Measurements from ENCODE around the gene LTC4S. TPM values are rescaled to one million over a fixed set of nuclear protein-coding genes. Genes with fewer than 3 reads are reported as not detected.

Gene LTC4S
- total and polyA plus RNA-seq, 9 of the 15 experiments (the other 6 are each of a cell fraction or from before 2014, with no cell fraction given) = 0.17 to 0.77 (median 0.75) TPM; not detected in 6

DNA sequence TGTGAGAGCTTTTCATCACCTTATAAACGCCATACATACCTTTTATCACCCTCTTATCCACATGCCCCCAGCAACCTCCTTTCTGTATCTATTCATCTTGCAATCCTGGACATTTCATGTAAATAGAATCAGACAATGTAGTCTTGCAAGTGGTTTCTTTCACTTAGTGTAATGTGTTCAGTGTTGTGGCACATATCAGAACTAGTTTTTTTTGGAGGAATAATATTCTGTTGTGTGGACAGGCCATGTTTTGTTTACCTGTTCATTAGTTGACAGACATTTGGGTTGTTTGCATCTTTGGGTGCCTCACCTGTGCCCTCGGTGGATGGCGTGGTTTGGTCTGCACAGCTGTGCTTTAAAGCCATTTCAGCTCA lies 28.3 kb downstream of the LTC4S start (continued):
- TF ChIP-seq NR2F6 (CRISPR knock-in tag; IDR thresholded peaks at IDR 0.05) (peak; percentile 66; the same call in 1 of the 2 replicates), YY1 (IDR thresholded peaks at IDR 0.05; ENCODE audit: borderline replicate concordance in 1 of 3, control insufficient read depth in 1 of 3, extremely low read depth in 1 of 3, insufficient read depth in 3 of 3, insufficient read length in 1 of 3, insufficient replicate concordance in 2 of 3, low read depth in 1 of 3, low read length in 2 of 3) (no peak), ZNF174 (CRISPR knock-in tag; IDR thresholded peaks at IDR 0.05) (no peak), STAT5B (CRISPR knock-in tag; IDR thresholded peaks at IDR 0.05) (no peak), KLF13 (tag; IDR thresholded peaks at IDR 0.05; ENCODE audit: borderline replicate concordance, low read depth) (no peak), FIP1L1 (IDR thresholded peaks at IDR 0.05; ENCODE audit: low read depth, low read length, poor library complexity, severe bottlenecking) (no peak), BRD4 (IDR thresholded peaks at IDR 0.05) (no peak), ZKSCAN1 (IDR thresholded peaks at IDR 0.05; ENCODE audit: low read depth, low read length) (no peak), KLF16 (IDR thresholded peaks at IDR 0.05) (no peak), ZZZ3 (IDR thresholded peaks at IDR 0.05) (no peak), ZC3H4 (CRISPR knock-in tag; IDR thresholded peaks at IDR 0.05; ENCODE audit: borderline replicate concordance) (no peak)
- TF ChIP-seq, protein P1, sequence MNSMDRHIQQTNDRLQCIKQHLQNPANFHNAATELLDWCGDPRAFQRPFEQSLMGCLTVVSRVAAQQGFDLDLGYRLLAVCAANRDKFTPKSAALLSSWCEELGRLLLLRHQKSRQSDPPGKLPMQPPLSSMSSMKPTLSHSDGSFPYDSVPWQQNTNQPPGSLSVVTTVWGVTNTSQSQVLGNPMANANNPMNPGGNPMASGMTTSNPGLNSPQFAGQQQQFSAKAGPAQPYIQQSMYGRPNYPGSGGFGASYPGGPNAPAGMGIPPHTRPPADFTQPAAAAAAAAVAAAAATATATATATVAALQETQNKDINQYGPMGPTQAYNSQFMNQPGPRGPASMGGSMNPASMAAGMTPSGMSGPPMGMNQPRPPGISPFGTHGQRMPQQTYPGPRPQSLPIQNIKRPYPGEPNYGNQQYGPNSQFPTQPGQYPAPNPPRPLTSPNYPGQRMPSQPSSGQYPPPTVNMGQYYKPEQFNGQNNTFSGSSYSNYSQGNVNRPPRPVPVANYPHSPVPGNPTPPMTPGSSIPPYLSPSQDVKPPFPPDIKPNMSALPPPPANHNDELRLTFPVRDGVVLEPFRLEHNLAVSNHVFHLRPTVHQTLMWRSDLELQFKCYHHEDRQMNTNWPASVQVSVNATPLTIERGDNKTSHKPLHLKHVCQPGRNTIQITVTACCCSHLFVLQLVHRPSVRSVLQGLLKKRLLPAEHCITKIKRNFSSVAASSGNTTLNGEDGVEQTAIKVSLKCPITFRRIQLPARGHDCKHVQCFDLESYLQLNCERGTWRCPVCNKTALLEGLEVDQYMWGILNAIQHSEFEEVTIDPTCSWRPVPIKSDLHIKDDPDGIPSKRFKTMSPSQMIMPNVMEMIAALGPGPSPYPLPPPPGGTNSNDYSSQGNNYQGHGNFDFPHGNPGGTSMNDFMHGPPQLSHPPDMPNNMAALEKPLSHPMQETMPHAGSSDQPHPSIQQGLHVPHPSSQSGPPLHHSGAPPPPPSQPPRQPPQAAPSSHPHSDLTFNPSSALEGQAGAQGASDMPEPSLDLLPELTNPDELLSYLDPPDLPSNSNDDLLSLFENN (IDR thresholded peaks at IDR 0.05; ENCODE audit: low read depth in 2 of 2, low read length in 2 of 2) = no peak
- TF ChIP-seq, protein P2, sequence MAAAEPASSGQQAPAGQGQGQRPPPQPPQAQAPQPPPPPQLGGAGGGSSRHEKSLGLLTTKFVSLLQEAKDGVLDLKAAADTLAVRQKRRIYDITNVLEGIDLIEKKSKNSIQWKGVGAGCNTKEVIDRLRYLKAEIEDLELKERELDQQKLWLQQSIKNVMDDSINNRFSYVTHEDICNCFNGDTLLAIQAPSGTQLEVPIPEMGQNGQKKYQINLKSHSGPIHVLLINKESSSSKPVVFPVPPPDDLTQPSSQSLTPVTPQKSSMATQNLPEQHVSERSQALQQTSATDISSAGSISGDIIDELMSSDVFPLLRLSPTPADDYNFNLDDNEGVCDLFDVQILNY (CRISPR knock-in tag; IDR thresholded peaks at IDR 0.05) = no peak
- TF ChIP-seq, protein P3, sequence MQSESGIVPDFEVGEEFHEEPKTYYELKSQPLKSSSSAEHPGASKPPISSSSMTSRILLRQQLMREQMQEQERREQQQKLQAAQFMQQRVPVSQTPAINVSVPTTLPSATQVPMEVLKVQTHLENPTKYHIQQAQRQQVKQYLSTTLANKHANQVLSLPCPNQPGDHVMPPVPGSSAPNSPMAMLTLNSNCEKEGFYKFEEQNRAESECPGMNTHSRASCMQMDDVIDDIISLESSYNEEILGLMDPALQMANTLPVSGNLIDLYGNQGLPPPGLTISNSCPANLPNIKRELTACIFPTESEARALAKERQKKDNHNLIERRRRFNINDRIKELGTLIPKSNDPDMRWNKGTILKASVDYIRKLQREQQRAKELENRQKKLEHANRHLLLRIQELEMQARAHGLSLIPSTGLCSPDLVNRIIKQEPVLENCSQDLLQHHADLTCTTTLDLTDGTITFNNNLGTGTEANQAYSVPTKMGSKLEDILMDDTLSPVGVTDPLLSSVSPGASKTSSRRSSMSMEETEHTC (IDR thresholded peaks at IDR 0.05) = no peak
- TF ChIP-seq, protein P4, sequence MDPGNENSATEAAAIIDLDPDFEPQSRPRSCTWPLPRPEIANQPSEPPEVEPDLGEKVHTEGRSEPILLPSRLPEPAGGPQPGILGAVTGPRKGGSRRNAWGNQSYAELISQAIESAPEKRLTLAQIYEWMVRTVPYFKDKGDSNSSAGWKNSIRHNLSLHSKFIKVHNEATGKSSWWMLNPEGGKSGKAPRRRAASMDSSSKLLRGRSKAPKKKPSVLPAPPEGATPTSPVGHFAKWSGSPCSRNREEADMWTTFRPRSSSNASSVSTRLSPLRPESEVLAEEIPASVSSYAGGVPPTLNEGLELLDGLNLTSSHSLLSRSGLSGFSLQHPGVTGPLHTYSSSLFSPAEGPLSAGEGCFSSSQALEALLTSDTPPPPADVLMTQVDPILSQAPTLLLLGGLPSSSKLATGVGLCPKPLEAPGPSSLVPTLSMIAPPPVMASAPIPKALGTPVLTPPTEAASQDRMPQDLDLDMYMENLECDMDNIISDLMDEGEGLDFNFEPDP (CRISPR knock-in tag; IDR thresholded peaks at IDR 0.05) = no peak

All from K562 (cell line).